ENCODE results near the gene AOC2.
"Not testable (repeated sequence)": the region's sequence is repeated elsewhere in the genome, so short reads cannot be mapped to it uniquely, and the experiment has no call there.

The AOC2 gene

GRCh38 chr17:42853968-42854790, 9.8 kb downstream of the AOC2 start:
- no peak for DNase-seq (ENCODE audit: low spot score)

DNA sequence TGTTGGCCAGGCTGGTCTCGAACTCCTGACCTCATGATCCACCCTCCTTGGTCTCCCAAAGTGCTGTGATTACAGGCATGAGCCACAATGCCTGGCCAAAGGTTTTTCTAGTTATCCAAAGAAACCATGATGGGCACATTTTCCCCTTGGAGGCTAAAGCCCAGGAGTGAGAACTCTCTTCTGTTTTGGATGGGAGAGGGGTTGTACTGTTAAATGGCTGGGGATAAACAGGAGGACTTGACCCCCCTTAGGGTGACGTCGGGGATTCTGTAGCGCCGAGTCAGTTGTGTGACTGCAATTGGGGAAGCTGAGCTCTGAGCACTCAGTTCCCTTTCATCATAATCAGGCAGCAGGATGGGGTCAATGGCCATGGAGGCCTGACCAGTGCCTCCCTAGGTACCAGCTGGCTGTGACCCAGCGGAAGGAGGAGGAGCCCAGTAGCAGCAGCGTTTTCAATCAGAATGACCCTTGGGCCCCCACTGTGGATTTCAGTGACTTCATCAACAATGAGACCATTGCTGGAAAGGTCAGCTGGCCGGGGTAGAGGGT, 10.7 kb downstream of the AOC2 start:
- DNase-seq (ENCODE audit: low spot score) = no peak

DNA sequence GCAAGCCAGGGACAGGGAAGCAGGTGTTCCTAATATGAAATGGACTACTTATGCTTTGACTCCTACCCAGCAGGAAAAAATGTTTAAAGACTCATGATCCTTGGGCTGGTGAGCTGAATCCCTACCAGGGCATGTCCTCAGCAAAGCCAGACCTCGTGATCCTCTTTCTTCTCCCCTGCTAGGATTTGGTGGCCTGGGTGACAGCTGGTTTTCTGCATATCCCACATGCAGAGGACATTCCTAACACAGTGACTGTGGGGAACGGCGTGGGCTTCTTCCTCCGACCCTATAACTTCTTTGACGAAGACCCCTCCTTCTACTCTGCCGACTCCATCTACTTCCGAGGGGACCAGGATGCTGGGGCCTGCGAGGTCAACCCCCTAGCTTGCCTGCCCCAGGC, 11.7 kb downstream of the AOC2 start:
- DNase-seq (ENCODE audit: low spot score) = not testable (repeated sequence)

DNA sequence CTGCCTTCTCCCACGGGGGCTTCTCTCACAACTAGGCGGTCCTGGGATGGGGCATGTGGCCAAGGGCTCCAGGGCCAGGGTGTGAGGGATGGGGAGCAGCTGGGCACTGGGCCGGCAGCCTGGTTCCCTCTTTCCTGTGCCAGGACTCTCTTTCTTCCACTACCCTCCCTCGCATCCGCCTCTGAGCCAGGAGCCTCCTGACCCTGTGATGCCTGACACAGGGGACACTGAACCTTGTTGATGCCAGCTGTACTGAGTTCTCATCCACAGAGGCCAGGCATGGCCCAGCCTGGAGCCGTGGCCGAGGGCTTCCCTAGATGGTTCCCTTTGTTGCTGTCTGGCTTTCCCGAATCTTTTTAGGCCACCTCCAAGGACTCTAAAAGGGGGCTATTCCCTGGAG, 12.1 kb downstream of the AOC2 start:
- not testable (repeated sequence) for DNase-seq (ENCODE audit: low spot score)

DNA sequence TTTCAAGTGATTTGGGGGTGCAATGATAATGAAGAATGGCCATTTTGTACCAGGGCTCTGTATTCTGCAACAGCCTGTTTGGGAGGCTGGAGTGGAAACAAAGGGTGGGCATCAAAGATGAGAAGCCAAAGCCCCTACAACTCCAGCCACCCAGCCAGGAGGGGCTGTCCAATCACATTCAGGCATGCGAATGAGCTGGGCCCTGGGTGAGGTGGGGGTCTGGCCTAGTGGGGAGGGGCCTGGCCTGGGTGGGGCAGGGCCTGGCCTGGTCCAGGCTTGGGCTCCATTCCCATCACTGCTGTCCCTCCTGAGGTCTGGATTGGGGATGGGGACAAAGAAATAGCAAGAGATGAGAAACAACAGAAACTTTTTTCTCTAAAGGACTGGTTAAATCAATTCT, 13.0 kb downstream of the AOC2 start:
- no peak for DNase-seq (ENCODE audit: low spot score)

- DNase-seq (ENCODE audit: low spot score) = no peak
Observed at GRCh38 chr17:42865638-42866094, 21.3 kb downstream of the AOC2 start.

DNA sequence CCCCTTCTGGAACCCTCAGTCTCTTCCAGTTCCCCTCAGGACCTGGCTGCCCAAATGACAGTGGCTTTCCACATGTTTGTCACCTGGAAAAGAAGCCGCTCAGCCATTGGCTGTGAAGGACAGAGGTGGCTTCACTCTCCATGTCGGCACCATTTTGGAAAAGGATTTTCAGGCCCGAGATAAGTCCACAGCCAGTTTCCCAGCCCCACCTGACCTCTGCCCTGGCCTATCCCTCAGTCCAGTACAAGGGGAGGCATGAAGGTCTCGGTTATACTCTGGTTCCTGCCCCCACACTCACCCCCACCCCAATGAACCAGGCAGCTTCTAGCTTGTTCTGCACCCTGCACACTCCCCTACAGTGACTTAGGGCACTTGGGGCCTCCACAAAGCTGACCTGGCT, 21.8 kb downstream of the AOC2 start:
- no peak for DNase-seq (ENCODE audit: low spot score)

- no peak for DNase-seq (ENCODE audit: low spot score)
Observed at GRCh38 chr17:42866631-42867575, 22.5 kb downstream of the AOC2 start.

- DNase-seq (ENCODE audit: low spot score) = not testable (repeated sequence)
Observed at GRCh38 chr17:42867694-42868261, 23.4 kb downstream of the AOC2 start.

- no peak for DNase-seq (ENCODE audit: low spot score)
Observed at GRCh38 chr17:42868338-42868737, 24.0 kb downstream of the AOC2 start.

DNA sequence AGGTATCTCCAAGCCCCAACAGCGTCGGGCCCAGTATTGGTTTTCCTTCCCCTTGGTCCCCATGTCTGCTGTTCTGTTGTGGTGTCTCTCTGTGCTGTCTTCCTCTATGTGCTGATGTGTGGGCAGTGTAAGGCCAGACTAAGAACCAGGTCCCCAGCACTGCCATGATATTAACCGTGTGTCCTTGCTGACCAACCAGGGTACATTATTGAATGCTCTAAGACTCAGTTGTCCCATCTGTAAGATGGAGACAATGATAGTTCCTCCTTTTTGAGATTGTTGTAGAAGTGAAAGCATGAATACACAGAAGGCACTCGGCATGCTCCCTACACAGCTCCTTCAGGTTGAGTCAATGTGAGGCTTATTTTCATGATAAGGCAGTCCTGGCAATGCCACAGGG, 27.3 kb downstream of the AOC2 start:
- DNase-seq (ENCODE audit: low spot score) = no peak

- no peak for DNase-seq (ENCODE audit: low spot score)
Observed at GRCh38 chr17:42872251-42872965, 28.0 kb downstream of the AOC2 start.

GRCh38 chr17:42873315-42873714, 28.9 kb downstream of the AOC2 start:
- DNase-seq (ENCODE audit: low spot score) = no peak

- not testable (repeated sequence) for DNase-seq (ENCODE audit: low spot score)
Observed at GRCh38 chr17:42873932-42874695, 29.7 kb downstream of the AOC2 start.

DNA sequence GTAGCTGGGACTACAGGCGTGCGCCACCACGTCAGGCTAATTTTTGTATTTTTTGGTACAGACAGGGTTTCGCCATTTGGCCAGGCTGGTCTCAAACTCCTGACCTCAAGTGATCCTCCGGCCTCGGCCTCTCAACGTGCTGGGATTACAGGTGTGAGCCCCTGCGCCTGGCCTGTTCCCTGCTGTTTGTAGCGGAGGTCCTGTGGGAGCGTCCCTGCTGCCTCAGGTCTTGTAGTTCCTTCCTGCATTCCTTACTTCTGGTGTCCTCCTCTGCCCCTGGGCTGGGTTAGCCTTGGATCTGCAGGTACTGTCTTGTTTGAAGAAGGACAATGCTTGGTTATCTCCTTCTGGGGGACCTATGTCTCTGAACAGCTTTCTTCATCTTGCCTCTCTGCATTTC, 32.7 kb downstream of the AOC2 start:
- no peak for DNase-seq (ENCODE audit: low spot score)

- no peak for DNase-seq (ENCODE audit: low spot score)
Observed at GRCh38 chr17:42878123-42878880, 33.9 kb downstream of the AOC2 start.

DNA sequence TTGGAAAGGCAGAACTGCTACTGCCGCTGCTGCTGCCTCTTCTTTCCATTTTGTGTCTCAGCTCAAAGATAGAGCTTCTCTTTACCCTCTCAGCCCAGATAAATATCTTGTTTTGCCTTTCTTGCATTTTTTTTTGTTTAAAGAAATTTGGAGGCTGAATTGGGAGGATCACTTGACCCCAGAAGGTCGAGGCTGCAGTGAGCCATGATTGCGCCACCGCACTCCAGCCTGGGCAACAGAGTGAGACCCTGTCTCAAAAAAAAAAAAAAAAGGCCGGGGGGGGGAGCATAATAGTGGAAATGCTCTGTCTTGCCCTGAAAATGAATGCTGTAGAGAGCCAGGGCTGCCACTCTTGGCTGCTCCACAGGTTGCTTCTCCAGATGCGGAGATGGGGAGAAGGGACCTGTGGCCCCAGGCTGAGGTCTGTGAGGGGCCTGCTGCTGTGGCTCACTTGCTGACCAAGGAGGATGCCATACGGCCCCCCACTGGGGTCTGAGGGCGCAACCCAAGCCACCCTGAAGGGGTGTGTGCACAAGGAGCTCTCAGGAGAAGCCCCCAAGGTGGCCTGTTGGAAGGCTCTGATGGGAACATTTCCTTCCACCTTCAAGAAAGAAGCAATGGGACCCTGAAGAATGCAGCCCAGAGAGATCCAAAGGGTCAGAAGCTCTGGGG, 34.7 kb downstream of the AOC2 start:
- no peak for DNase-seq (ENCODE audit: low spot score)

DNA sequence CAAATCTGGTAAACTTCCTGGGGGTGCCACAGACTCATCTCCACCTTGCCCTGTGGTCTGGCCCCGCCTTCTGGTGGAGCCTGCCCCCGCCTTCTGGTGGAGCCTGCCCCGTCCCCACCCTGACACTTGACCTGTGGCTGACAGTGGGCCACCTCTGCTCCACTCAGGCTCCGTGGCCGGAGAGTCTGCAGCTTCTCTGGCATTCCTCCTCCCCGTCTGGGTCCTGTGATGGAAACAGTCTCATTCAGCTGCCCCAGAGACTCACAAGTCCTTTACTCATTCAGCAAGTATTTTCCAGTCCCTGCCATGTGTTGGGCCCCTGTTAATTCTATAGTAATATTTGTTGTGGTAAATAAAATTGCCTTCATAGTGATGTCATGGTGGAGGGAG, 35.2 kb downstream of the AOC2 start:
- no peak for DNase-seq (ENCODE audit: low spot score)

DNA sequence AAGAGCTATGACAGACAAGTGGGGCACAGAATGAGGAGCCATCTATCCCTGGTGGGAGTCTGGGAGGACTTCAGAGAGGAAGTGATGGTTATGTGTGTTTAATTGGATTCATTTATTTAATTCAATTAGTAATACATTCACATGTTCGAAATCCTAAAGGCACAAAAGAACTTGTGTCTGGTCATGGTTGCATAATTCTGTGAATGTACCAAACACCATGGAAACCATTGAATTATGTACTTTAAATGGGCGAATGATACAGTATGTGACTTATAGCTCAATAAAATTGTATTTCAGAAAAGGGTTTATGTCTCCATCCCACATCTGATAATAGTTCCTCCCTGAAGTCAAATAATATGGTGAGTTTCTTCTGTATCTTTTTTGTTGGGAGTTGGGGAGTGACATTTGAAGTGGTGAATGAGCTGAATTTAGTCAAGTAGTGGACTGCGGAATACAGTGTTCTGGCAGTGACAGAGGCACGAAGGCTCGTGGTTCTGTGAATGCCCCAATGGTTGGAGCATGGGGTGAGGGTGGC, 36.5 kb downstream of the AOC2 start:
- no peak for DNase-seq (ENCODE audit: low spot score)

Data from germinal center (tissue), 1 donor.